Measurements from ENCODE around the gene SLC25A44.
"Not testable (repeated sequence)": the region's sequence is repeated elsewhere in the genome, so short reads cannot be mapped to it uniquely, and the experiment has no call there.

The SLC25A44 gene

GRCh38 chr1:156212130-156212529, 18.2 kb downstream of the SLC25A44 start:
- DNase-seq = no peak

GRCh38 chr1:156212833-156213643, 19.1 kb downstream of the SLC25A44 start, which contains the start of gene PMF1:
PMF1 (plus strand) TSS chr1:156213007; CDS start chr1:156213016, 9 bp downstream.
- DNase-seq = peak; percentile 97

GRCh38 chr1:156213644-156213966, 19.7 kb downstream of the SLC25A44 start:
- peak; percentile 21 for DNase-seq

GRCh38 chr1:156214024-156214748, 20.3 kb downstream of the SLC25A44 start:
- peak; percentile 26 for DNase-seq

- DNase-seq = not testable (repeated sequence)
Observed at GRCh38 chr1:156216361-156217086, 22.6 kb downstream of the SLC25A44 start.

- DNase-seq = peak; percentile 62
Observed at GRCh38 chr1:156217871-156218270, 24.0 kb downstream of the SLC25A44 start.

GRCh38 chr1:156220226-156220625, 26.3 kb downstream of the SLC25A44 start:
- DNase-seq = no peak

GRCh38 chr1:156221986-156222692, 28.2 kb downstream of the SLC25A44 start:
- no peak for DNase-seq

- DNase-seq = no peak
Observed at GRCh38 chr1:156225677-156226014, 31.7 kb downstream of the SLC25A44 start.

GRCh38 chr1:156226116-156226538, 32.2 kb downstream of the SLC25A44 start:
- DNase-seq = no peak

GRCh38 chr1:156226782-156227181, 32.9 kb downstream of the SLC25A44 start:
- no peak for DNase-seq

GRCh38 chr1:156228501-156228900, 34.6 kb downstream of the SLC25A44 start:
- DNase-seq = peak; percentile 25

- DNase-seq = no peak
Observed at GRCh38 chr1:156229809-156230472, 36.0 kb downstream of the SLC25A44 start.

GRCh38 chr1:156230473-156230837, 36.6 kb downstream of the SLC25A44 start:
- no peak for DNase-seq

GRCh38 chr1:156232201-156232894, 38.4 kb downstream of the SLC25A44 start:
- DNase-seq = no peak

- no peak for DNase-seq
Observed at GRCh38 chr1:156233426-156234127, 39.7 kb downstream of the SLC25A44 start.

GRCh38 chr1:156236164-156236563, 42.3 kb downstream of the SLC25A44 start:
- no peak for DNase-seq

- DNase-seq = no peak
Observed at GRCh38 chr1:156238248-156238647, 44.3 kb downstream of the SLC25A44 start.

- DNase-seq = no peak
Observed at GRCh38 chr1:156241311-156241811, 47.5 kb downstream of the SLC25A44 start.

GRCh38 chr1:156241926-156242325, 48.0 kb downstream of the SLC25A44 start, which contains the start of gene BGLAP:
BGLAP (plus strand) TSS chr1:156242184; CDS start chr1:156242232, 48 bp downstream.
- DNase-seq = no peak

GRCh38 chr1:156242738-156243137, 48.8 kb downstream of the SLC25A44 start:
- no peak for DNase-seq
